NCI-H128 (cell line): Measurements from ENCODE around the gene SCN8A.

ENCODE experiments used
- DNase-seq: peaks from one replicate; lab custom pipeline; 2025; ENCODE audit not compliant: unreplicated experiment; lab: John Stamatoyannopoulos, UW

SCN8A gene

GRCh38 chr12:51812871-51813270 is 221.8 kb downstream of the SCN8A start:
- no peak for DNase-seq

GRCh38 chr12:51813931-51814310 is 222.9 kb downstream of the SCN8A start:
- no peak for DNase-seq

- DNase-seq: no peak
Measured at GRCh38 chr12:51814311-51815088, 223.5 kb downstream of the SCN8A start.

- no peak for DNase-seq
Measured at GRCh38 chr12:51815571-51815970, 224.5 kb downstream of the SCN8A start.

GRCh38 chr12:51817027-51817953 is 226.3 kb downstream of the SCN8A start:
- no peak for DNase-seq

GRCh38 chr12:51818086-51818485 is 227.1 kb downstream of the SCN8A start:
- no peak for DNase-seq

- DNase-seq: no peak
Measured at GRCh38 chr12:51818566-51819300, 227.7 kb downstream of the SCN8A start.

GRCh38 chr12:51819736-51820525 is 228.9 kb downstream of the SCN8A start:
- DNase-seq: no peak

- DNase-seq: peak; percentile 63
Measured at GRCh38 chr12:51820526-51821439, 229.8 kb downstream of the SCN8A start.

GRCh38 chr12:51821440-51822260 is 230.6 kb downstream of the SCN8A start:
- no peak for DNase-seq

- DNase-seq: no peak
Measured at GRCh38 chr12:51822261-51822616, 231.2 kb downstream of the SCN8A start.

- DNase-seq: no peak
Measured at GRCh38 chr12:51822956-51823355, 231.9 kb downstream of the SCN8A start.

- DNase-seq: peak; percentile 61
Measured at GRCh38 chr12:51823875-51824565, 233.0 kb downstream of the SCN8A start.

- no peak for DNase-seq
Measured at GRCh38 chr12:51825216-51825615, 234.2 kb downstream of the SCN8A start.

- DNase-seq: no peak
Measured at GRCh38 chr12:51826881-51827280, 235.8 kb downstream of the SCN8A start.

- no peak for DNase-seq
Measured at GRCh38 chr12:51827925-51828818, 237.1 kb downstream of the SCN8A start.

GRCh38 chr12:51829011-51829481 is 238.0 kb downstream of the SCN8A start:
- no peak for DNase-seq
